IPS DF 6.9 (cell line): ENCODE data around the gene MLNR.

ENCODE experiments used
- DNase-seq: peaks from one replicate; pipeline ENCODE4 v3.0.0-alpha.2; 2013; ENCODE audit warnings: low read depth, low spot score
- H3K27ac ChIP-seq: one replicate; pipeline ENCODE4 v1.5.1; 2013; ENCODE audit warnings: low read length, control low read depth
- H3K27me3 ChIP-seq: 2 replicates; pipeline ENCODE4 v1.6.1; 2013; ENCODE audit warnings: mild to moderate bottlenecking, low read length; ENCODE audit not compliant: control insufficient read depth, insufficient read depth
- H3K36me3 ChIP-seq: 2 replicates; pipeline ENCODE4 v1.6.1; 2013; ENCODE audit warnings: low read length; ENCODE audit not compliant: control insufficient read depth, insufficient read depth
- H3K4me1 ChIP-seq: 2 replicates; pipeline ENCODE4 v1.6.1; 2013; ENCODE audit warnings: low read length; ENCODE audit not compliant: control insufficient read depth, insufficient read depth
- H3K4me3 ChIP-seq: 2 replicates; pipeline ENCODE4 v1.5.1; 2013; ENCODE audit warnings: mild to moderate bottlenecking, low read length
- H3K9me3 ChIP-seq: 2 replicates; pipeline ENCODE4 v1.6.1; 2013; ENCODE audit warnings: low read length, inconsistent platforms; ENCODE audit not compliant: control insufficient read depth, insufficient read depth
- WGBS: extraction: QIAGEN DNeasy Blood & Tissue Kit; methylation state at CpG from one replicate; pipeline ENCODE4 v1.1.7; 2013; ENCODE audit warnings: mixed read lengths, missing lambda C conversion rate; ENCODE audit not compliant: insufficient read length, insufficient coverage; 5-methylcytosine and 5-hydroxymethylcytosine counted together

Gene MLNR

DNA sequence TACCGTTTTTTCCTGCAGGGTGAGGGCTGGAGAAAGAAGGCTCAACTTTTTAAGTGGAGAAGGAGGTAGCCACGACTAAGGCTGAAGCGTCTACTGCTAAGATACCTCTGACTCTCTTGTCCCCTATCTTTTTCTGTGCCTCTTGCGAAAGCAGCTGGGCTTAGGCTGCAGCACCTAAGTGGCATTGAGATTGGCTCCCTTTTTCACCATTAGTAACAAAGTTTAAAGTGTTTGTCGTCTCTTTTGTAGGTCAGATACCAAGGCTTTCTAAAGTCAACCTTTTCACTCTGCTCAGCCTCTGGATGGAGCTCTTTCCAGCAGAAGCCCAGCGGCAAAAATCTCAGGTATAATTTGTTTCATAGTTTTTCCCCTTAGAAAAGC is 28.5 kb downstream of the MLNR start:
- no peak for DNase-seq
- no CpG with 5 or more reads among the region's 6 CpGs for WGBS

DNA sequence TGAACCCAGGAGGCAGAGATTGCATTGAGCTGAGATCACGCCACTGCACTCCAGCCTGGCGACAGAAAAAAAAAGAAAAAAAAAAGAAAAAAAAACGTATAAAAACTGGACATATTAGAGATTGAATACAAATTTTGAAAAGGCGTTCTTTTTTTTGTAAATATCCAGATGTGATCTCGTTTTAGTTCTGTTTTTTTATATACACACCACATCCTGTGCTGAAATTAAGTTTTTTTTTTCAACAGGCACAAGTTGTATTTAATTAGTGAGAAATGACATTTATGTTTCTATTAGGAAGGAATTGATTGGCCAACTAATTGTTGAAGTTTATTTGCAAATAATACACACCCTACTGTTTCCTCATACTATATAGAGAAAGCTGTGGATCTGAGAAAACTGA is 31.2 kb downstream of the MLNR start:
- Histone ChIP-seq H3K36me3 (no peaks in the 10 kb centered on the region), H3K9me3 (no peaks in the 10 kb centered on the region), H3K4me1 (no peaks in the 10 kb centered on the region), H3K4me3 (no peak overlapping the region), H3K27ac (no peak overlapping the region), H3K27me3 (no peaks in the 10 kb centered on the region)
- no peak for DNase-seq
- WGBS, result no CpG with 5 or more reads among the region's 5 CpGs

More for the DNA sequence above, 28.5 kb downstream of the MLNR start:
- Histone ChIP-seq H3K36me3 (no peaks in the 10 kb centered on the region), H3K27me3 (no peaks in the 10 kb centered on the region), H3K4me3 (peak overlapping the region; percentile 68; the same call in 1 of the 2 replicates), H3K27ac (no peak overlapping the region), H3K4me1 (no peaks in the 10 kb centered on the region), H3K9me3 (no peaks in the 10 kb centered on the region)

GRCh38 chr13:49253310-49253709 is 33.2 kb downstream of the MLNR start:
- Histone ChIP-seq H3K27ac (no peak overlapping the region), H3K9me3 (no peaks in the 10 kb centered on the region), H3K36me3 (no peaks in the 10 kb centered on the region), H3K4me3 (no peak overlapping the region), H3K4me1 (no peaks in the 10 kb centered on the region), H3K27me3 (no peaks in the 10 kb centered on the region)
- WGBS, result no CpG with 5 or more reads among the region's 1 CpG
- no peak for DNase-seq

GRCh38 chr13:49254007-49254406 is 33.9 kb downstream of the MLNR start:
- no peaks in the 10 kb centered on the region for H3K36me3 ChIP-seq
- H3K4me1 ChIP-seq, result no peaks in the 10 kb centered on the region
- H3K27ac ChIP-seq, result no peak overlapping the region
- WGBS, result no CpG with 5 or more reads among the region's 1 CpG
- DNase-seq, result no peak
- H3K4me3 ChIP-seq, result no peak overlapping the region
- no peaks in the 10 kb centered on the region for H3K27me3 ChIP-seq
- no peaks in the 10 kb centered on the region for H3K9me3 ChIP-seq

- Histone ChIP-seq H3K4me1 (no peaks in the 10 kb centered on the region), H3K27ac (no peak overlapping the region), H3K4me3 (no peak overlapping the region), H3K9me3 (no peaks in the 10 kb centered on the region), H3K36me3 (no peaks in the 10 kb centered on the region), H3K27me3 (no peaks in the 10 kb centered on the region)
- no peak for DNase-seq
- no CpG with 5 or more reads among the region's 2 CpGs for WGBS
Measured at GRCh38 chr13:49256841-49257240, 36.7 kb downstream of the MLNR start.

GRCh38 chr13:49258089-49258796 is 38.1 kb downstream of the MLNR start:
- WGBS, result 100% methylated on average over 3 of the region's 3 CpGs
- Histone ChIP-seq H3K36me3 (no peaks in the 10 kb centered on the region), H3K9me3 (no peaks in the 10 kb centered on the region), H3K4me1 (no peaks in the 10 kb centered on the region), H3K27ac (no peak overlapping the region), H3K4me3 (no peak overlapping the region), H3K27me3 (no peaks in the 10 kb centered on the region)
- DNase-seq, result no peak

GRCh38 chr13:49259586-49259985 is 39.4 kb downstream of the MLNR start:
- no peaks in the 10 kb centered on the region for H3K36me3 ChIP-seq

GRCh38 chr13:49262634-49263033 is 42.5 kb downstream of the MLNR start:
- H3K4me3 ChIP-seq, result no peak overlapping the region
- DNase-seq, result no peak
- no peak overlapping the region for H3K27ac ChIP-seq
- H3K36me3 ChIP-seq, result no peaks in the 10 kb centered on the region
- no peaks in the 10 kb centered on the region for H3K27me3 ChIP-seq
- WGBS, result no CpG with 5 or more reads among the region's 6 CpGs
- no peaks in the 10 kb centered on the region for H3K4me1 ChIP-seq
- no peaks in the 10 kb centered on the region for H3K9me3 ChIP-seq

More at GRCh38 chr13:49259586-49259985, 39.4 kb downstream of the MLNR start:
- Histone ChIP-seq H3K27ac (no peak overlapping the region), H3K9me3 (no peaks in the 10 kb centered on the region), H3K4me1 (no peaks in the 10 kb centered on the region), H3K27me3 (no peaks in the 10 kb centered on the region), H3K4me3 (no peak overlapping the region)
- WGBS, result no CpG with 5 or more reads among the region's 6 CpGs
- no peak for DNase-seq

GRCh38 chr13:49265822-49266221 is 45.7 kb downstream of the MLNR start:
- no CpG with 5 or more reads among the region's 2 CpGs for WGBS
- H3K4me1 ChIP-seq, result no peaks in the 10 kb centered on the region
- H3K27ac ChIP-seq, result no peak overlapping the region
- H3K27me3 ChIP-seq, result no peaks in the 10 kb centered on the region
- H3K4me3 ChIP-seq, result no peak overlapping the region
- H3K9me3 ChIP-seq, result no peaks in the 10 kb centered on the region
- DNase-seq, result no peak
- no peaks in the 10 kb centered on the region for H3K36me3 ChIP-seq

DNA sequence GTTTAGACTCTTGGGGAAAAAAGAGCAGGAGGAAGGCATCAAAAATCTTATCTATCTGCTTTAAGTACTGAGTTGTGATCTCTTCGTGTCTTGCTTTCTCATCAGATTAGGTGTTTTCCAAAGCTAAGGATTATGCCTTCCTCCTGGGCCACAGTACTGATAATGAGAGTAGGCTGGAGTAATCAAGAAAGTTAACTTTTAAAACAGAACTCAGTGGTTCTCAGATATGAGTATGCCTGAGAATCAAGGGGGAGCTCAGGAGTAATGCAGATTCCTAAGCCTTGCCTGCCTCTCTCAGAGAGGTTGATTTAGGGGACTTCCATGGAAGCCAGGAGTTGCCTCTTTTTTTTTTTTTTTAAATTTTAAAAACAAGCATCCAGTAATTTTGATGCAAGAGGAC is 51.1 kb downstream of the MLNR start:
- WGBS, result no CpG with 5 or more reads among the region's 1 CpG
- no peaks in the 10 kb centered on the region for H3K9me3 ChIP-seq
- H3K36me3 ChIP-seq, result no peaks in the 10 kb centered on the region
- H3K27me3 ChIP-seq, result no peaks in the 10 kb centered on the region
- H3K27ac ChIP-seq, result no peak overlapping the region
- H3K4me3 ChIP-seq, result no peak overlapping the region
- no peaks in the 10 kb centered on the region for H3K4me1 ChIP-seq
- DNase-seq, result no peak
